GM21717 (cell line): Measurements from ENCODE around the gene PSMA6.
A peak's percentile ranks its signal among the peaks of the same experiment; 100 is the strongest.

ENCODE experiments used
- ATAC-seq: cut with Tn5 transposase; IDR thresholded peaks from one replicate; pipeline ENCODE4 v1.9.1; 2021; ENCODE audit warnings: mild to moderate bottlenecking, moderate library complexity; ENCODE audit not compliant: unreplicated experiment

Gene PSMA6

GRCh38 chr14:35365130-35366055 is 73.2 kb downstream of the PSMA6 start:
- ATAC-seq: peak; percentile 49

GRCh38 chr14:35366056-35366451 is 73.9 kb downstream of the PSMA6 start:
- no peak for ATAC-seq

GRCh38 chr14:35366521-35366976 is 74.4 kb downstream of the PSMA6 start:
- ATAC-seq: no peak

- no peak for ATAC-seq
Measured at GRCh38 chr14:35367056-35367372, 74.8 kb downstream of the PSMA6 start.
